ENCODE results near the gene CDX2.

The CDX2 gene

GRCh38 chr13:27928805-27929753 lies 40.0 kb downstream of the CDX2 start:
- no peak for DNase-seq (ENCODE audit: low read depth, low spot score)

- no peak for DNase-seq (ENCODE audit: low read depth, low spot score)
Observed at GRCh38 chr13:27928353-27928804, 40.7 kb downstream of the CDX2 start.

GRCh38 chr13:27927444-27928352 lies 41.4 kb downstream of the CDX2 start:
- DNase-seq (ENCODE audit: low read depth, low spot score) = no peak

- no peak for DNase-seq (ENCODE audit: low read depth, low spot score)
Observed at GRCh38 chr13:27926644-27927434, 42.3 kb downstream of the CDX2 start.

DNA sequence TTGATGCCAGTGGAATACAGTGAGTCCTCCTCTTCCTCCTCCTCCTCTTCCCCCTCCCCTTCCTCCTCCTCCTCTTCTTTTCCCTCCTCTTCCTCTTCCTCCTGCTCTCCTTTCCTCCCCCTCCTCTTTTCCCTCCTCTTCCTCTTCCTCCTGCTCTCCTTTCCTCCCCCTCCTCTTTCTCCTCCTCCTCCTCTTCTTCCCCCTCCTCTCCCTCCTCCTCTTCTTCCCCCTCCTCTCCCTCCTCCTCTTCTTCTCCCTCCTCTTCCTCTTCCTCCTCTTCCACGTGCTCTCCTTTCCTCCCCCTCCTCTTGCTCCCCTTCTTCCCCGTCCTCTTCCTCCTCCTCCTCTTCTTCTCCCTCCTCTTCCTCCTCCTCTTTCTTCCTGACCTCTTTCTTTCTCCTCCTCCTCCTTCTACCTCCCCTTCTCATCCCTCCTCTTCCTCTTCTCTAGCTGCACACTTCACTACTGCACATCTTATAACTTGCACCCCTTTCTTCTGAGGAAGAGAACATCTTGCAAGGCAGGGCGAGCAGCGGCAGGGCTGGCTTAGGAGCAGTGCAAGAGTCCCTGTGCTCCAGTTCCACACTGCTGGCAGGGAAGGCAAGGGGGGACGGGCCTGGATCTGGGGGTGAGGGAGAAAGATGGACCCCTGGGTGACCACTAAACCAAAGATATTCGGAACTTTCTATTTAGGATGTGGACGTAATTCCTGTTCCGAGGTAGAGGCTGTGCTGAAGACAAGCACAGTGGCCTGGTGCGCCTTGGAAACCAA lies 43.7 kb downstream of the CDX2 start:
- no peak for DNase-seq (ENCODE audit: low read depth, low spot score)

DNA sequence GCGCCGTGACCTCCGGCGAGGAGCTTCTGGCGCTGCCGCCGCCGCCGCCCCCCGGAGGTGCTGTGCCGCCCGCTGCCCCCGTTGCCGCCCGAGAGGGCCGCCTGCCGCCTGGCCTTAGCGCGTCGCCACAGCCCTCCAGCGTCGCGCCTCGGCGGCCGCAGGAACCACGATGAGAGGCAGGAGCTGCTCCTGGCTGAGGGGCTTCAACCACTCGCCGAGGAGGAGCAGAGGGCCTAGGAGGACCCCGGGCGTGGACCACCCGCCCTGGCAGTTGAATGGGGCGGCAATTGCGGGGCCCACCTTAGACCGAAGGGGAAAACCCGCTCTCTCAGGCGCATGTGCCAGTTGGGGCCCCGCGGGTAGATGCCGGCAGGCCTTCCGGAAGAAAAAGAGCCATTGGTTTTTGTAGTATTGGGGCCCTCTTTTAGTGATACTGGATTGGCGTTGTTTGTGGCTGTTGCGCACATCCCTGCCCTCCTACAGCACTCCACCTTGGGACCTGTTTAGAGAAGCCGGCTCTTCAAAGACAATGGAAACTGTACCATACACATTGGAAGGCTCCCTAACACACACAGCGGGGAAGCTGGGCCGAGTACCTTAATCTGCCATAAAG lies 44.5 kb downstream of the CDX2 start:
- no peak for DNase-seq (ENCODE audit: low read depth, low spot score)

GRCh38 chr13:27923794-27924528 lies 45.2 kb downstream of the CDX2 start:
- DNase-seq (ENCODE audit: low read depth, low spot score) = no peak

DNA sequence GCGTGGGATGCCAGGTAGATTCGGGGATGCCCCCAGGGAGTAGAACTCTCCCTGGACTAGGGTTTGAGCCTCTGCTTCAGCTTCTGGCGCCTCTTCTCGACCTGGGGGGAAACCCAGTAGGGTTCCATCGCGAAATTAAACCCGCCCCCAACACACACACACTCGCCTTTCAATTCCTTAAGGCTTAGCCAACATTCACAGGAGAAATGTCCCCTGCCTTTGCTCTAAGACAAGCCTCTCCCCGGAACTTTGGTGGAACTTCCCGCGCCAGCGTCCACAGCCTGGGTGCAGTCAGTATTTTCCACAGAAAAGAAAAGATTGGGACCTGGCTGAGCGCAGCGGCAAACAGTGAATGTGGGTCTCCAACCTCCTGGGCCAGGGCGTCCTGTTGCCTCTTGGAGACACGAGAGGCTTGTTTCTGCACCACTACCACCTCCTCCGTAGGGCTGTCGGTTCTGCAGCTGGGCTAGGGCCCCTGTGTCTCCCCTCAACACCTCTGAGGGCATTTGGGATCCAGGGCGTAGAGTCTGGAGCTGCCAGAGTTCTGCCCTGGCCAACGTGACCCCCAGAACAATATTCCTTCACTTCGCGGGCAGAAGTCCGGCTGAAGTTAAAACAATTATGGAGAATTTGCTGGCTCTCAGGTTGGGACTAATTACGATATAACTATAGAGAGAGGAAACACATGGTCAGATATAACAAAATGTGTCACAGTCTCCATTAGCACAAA lies 46.1 kb downstream of the CDX2 start:
- no peak for DNase-seq (ENCODE audit: low read depth, low spot score)

DNA sequence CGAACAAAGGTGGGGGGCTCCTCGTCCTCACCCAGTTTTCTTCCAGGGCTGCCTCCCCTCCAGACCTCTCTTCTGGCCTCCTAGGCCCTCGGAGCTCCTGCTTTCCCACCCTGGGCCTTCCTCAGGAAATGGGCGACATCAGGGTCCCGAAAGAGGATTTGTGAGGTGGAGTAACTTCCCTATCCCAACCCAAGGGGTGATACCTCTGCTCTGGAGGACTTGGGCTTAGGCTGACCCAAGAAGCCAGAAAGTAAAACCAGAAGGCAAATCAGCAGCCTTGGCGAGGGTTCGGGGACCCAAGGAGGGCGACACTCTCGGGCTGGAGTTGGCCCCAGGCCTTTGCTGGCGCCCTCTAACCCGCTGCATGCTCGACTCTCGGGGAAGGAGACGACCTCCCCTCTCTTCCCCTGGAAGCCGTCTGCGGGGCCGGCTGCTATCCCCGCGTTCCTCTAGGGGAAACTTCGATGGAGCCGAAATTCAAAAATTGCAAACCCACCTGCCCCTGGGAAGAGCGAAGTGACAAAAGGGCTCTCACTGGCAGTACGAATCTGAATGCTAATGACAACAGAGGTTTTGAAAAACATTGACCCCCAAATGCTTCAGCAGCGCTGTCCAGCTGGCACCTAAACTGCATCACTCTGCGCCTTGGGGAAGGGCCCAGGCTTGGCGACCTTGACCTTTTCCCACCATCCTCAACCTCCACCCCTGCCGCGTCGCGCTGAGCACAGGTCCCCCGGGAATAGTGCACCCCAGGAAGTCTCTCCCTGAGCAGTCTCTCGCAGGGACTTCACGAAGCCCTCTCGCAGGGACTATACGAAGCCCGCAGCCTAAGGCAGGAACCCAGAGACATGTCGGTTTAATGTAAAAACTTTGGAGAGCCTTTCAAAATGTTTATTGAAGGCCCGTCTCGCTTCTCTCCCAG lies 46.9 kb downstream of the CDX2 start:
- no peak for DNase-seq (ENCODE audit: low read depth, low spot score)

DNA sequence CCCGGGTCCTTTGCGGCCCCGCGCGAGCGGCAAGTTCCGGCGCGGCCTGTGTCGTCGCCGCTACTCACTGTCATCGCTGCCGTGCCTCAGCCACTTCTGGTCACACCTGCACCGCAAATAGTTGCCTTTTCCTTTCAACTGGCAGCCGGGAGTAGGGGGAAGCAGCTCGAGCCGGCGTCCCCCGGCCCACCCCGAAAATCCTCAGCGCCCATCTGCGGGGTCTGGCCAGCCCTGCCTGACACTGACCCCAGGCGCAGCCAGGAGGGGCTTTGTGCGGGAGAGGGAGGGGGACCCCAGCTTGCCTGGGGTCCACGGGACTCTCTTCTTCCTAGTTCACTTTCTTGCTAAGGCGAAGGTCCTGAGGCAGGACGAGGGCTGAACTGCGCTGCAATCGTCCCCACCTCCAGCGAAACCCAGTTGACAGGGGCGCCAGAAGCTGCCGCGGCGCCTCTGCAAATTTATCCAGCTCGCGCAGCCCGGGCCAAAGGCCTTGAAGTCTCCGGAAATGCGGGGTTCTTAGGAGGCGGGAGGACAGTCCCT lies 47.6 kb downstream of the CDX2 start:
- no peak for DNase-seq (ENCODE audit: low read depth, low spot score)

DNA sequence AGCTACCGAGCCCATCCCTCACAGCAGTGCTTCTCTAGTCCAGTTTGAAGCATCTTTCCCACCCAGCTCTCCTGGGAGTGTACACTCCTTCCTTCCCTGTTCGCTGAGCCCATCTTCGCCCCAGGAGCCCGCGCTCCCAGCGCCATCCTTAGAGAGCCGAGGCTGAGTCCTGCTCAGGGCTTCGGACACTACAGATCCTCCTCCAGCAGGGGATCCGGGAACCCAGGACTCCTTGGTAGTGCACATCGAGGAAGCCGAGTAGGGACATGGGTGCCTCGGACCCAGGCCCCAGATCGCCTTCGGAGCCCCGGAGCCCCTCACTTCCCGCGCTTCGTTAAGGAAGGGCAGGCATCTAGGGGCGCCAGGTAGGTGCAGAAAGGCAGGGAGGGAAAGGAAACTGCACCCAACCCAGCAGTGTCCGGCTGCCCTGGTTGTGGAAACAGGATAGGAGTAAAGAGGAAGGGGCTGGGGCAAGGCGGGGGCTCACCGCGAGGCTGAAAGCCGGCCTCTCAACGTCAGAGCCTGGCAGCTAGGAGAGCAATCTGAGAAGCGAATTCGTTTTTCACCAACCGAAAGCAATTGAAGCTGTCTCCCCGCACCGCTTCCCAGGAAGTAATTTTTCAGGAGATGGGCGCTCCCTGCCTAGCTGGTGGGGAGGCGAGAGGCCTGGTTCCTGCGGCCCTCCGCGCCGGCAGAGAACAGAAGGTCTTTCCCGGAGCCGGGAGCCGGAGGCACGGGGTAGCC lies 48.3 kb downstream of the CDX2 start:
- no peak for DNase-seq (ENCODE audit: low read depth, low spot score)

DNA sequence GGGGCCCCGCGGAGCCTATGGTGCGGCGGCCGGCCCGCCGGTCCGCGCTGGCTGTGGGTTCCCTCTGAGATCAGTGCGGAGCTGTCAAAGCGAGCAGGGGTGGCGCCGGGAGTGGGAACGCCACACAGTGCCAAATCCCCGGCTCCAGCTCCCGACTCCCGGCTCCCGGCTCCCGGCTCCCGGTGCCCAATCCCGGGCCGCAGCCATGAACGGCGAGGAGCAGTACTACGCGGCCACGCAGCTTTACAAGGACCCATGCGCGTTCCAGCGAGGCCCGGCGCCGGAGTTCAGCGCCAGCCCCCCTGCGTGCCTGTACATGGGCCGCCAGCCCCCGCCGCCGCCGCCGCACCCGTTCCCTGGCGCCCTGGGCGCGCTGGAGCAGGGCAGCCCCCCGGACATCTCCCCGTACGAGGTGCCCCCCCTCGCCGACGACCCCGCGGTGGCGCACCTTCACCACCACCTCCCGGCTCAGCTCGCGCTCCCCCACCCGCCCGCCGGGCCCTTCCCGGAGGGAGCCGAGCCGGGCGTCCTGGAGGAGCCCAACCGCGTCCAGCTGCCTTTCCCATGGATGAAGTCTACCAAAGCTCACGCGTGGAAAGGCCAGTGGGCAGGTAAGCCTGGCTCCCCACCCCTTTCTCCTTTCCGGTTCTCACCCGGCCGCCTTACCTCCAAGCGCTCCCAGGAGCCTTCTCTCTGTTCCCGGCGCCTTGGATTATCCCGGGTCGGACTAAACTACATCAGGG lies 49.0 kb downstream of the CDX2 start, which contains the start of gene PDX1:
PDX1 (plus strand) TSS at position 67 of the 743 bp plus-strand sequence; CDS start at position 206, 139 bp downstream.
- no peak for DNase-seq (ENCODE audit: low read depth, low spot score)

DNA sequence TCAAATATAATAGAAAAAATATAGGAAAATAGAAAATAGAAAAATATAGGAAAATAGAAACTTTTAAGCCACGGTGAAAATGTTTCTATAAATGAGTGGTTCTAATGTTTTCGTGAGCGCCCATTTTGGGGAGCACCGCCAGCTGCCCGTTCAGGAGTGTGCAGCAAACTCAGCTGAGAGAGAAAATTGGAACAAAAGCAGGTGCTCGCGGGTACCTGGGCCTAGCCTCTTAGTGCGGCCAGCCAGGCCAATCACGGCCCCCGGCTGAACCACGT lies 49.5 kb downstream of the CDX2 start:
- DNase-seq (ENCODE audit: low read depth, low spot score) = no peak

DNA sequence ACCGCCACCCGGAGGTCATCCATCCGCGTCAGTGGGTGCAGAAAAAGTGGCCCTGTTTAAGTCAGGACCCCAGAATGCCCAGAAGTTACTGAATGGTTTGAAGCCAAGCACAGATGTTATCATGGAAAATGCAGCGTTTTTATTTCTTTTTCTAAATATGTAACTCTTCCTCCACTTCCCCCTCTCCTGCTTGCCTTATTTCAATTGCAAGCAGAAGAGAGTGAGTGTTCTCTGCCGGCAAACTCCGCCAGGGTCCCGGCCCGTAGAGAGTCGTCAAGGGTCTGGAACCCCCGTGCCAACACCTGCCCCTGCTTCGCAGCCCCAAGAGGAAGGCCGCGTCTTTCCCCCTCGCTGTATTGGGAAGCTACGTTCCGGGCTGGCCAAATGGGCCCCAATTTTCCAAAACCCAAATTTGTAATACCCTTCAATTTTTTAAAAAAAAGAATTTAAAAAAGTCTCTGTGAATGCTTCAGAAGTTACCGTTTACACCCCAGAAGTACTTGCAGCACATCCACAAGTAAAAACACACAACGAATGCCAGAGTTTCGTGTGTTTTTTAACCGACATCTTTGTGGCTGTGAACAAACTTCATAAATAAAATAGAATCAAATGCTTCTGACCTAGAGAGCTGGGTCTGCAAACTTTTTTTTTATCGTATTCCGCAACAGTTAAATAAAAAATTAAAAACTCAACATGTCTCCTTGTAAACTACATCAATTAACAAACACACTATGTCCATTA lies 50.0 kb downstream of the CDX2 start:
- DNase-seq (ENCODE audit: low read depth, low spot score) = no peak
